Measurements from ENCODE around the gene PMS2.
"Not testable (repeated sequence)": the region's sequence is repeated elsewhere in the genome, so short reads cannot be mapped to it uniquely, and the experiment has no call there.

PMS2 gene

DNA sequence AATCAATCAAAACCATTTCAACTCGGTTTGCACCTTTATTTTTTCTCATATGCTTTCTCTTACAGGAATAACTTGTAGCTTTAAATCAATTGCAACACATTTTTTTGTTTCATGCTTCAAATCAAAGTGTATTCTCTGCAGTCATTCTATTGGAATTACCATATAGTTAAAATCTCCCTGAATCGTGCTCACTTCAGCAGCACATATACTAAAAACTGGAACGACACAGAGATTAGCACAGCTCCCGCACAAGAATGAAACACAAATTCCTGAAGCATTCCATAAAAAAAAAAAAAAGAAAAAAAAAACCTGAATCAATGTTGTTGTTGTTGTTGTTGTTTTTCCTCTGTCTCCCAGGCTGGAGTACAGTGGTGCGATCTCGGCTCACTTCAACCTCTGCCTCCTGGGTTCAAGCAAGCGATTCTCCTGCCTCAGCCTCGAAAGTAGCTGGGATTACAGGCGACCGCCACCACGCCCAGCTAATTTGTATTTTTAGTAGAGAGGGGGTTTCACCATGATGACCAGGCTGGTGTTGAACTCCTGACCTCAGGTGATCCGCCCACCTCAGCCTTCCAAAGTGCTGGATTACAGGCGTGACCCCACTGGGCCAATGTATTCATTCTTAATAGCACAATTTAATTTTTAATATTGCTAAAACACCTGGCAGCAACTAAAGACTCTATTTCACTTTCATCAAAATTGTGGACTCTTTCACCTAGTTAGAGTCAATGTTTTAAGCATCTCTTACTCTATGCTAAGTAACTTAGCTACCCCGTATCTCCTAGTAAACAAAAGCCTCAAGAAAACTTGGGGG is 48.7 kb upstream of the PMS2 start (continued):
- no peak for TF ChIP-seq ZNF423 (tag by site-specific recombination; IDR thresholded peaks at IDR 0.05)
- TF ChIP-seq, protein P1, sequence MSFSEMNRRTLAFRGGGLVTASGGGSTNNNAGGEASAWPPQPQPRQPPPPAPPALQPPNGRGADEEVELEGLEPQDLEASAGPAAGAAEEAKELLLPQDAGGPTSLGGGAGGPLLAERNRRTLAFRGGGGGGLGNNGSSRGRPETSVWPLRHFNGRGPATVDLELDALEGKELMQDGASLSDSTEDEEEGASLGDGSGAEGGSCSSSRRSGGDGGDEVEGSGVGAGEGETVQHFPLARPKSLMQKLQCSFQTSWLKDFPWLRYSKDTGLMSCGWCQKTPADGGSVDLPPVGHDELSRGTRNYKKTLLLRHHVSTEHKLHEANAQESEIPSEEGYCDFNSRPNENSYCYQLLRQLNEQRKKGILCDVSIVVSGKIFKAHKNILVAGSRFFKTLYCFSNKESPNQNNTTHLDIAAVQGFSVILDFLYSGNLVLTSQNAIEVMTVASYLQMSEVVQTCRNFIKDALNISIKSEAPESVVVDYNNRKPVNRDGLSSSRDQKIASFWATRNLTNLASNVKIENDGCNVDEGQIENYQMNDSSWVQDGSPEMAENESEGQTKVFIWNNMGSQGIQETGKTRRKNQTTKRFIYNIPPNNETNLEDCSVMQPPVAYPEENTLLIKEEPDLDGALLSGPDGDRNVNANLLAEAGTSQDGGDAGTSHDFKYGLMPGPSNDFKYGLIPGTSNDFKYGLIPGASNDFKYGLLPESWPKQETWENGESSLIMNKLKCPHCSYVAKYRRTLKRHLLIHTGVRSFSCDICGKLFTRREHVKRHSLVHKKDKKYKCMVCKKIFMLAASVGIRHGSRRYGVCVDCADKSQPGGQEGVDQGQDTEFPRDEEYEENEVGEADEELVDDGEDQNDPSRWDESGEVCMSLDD (tag by site-specific recombination; IDR thresholded peaks at IDR 0.05): no peak
- TF ChIP-seq, protein P2, sequence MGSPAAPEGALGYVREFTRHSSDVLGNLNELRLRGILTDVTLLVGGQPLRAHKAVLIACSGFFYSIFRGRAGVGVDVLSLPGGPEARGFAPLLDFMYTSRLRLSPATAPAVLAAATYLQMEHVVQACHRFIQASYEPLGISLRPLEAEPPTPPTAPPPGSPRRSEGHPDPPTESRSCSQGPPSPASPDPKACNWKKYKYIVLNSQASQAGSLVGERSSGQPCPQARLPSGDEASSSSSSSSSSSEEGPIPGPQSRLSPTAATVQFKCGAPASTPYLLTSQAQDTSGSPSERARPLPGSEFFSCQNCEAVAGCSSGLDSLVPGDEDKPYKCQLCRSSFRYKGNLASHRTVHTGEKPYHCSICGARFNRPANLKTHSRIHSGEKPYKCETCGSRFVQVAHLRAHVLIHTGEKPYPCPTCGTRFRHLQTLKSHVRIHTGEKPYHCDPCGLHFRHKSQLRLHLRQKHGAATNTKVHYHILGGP (tag by site-specific recombination; IDR thresholded peaks at IDR 0.05): no peak
- no peak for TF ChIP-seq ZNF664 (tag by site-specific recombination; IDR thresholded peaks at IDR 0.05)
- TF ChIP-seq ZNF248 (tag by site-specific recombination; IDR thresholded peaks at IDR 0.05): no peak
- peak; percentile 64 for TF ChIP-seq PRDM1 (tag by site-specific recombination; IDR thresholded peaks at IDR 0.05)
- no peak for TF ChIP-seq SP7 (tag by site-specific recombination; IDR thresholded peaks at IDR 0.05)
- 0 out of 2 replicates have a peak, but pooled peaks have one; percentile 25 for TF ChIP-seq EGR2 (tag by site-specific recombination; IDR thresholded peaks at IDR 0.05; ENCODE audit: low read depth)
- no peak for TF ChIP-seq ZNF623 (tag by site-specific recombination; IDR thresholded peaks at IDR 0.05)
- TF ChIP-seq ZNF10 (tag by site-specific recombination; IDR thresholded peaks at IDR 0.05): no peak
- TF ChIP-seq ZNF274 (IDR thresholded peaks at IDR 0.05; ENCODE audit: low read length): no peak
- no peak for TF ChIP-seq ZNF274 (tag by site-specific recombination; IDR thresholded peaks at IDR 0.05; ENCODE audit: borderline replicate concordance)
- TF ChIP-seq ZNF366 (tag by site-specific recombination; conservative IDR thresholded peaks at IDR 0.05): no peak
- TF ChIP-seq KLF16 (tag by site-specific recombination; IDR thresholded peaks at IDR 0.05): 0 out of 2 replicates have a peak, but pooled peaks have one; percentile 34
- no peak for TF ChIP-seq ZBTB20 (tag by site-specific recombination; IDR thresholded peaks at IDR 0.05)
- TF ChIP-seq, protein P3, sequence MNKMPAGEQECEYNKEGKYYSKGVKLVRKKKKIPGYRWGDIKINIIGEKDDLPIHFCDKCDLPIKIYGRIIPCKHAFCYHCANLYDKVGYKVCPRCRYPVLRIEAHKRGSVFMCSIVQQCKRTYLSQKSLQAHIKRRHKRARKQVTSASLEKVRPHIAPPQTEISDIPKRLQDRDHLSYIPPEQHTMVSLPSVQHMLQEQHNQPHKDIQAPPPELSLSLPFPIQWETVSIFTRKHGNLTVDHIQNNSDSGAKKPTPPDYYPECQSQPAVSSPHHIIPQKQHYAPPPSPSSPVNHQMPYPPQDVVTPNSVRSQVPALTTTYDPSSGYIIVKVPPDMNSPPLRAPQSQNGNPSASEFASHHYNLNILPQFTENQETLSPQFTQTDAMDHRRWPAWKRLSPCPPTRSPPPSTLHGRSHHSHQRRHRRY (tag by site-specific recombination; IDR thresholded peaks at IDR 0.05): no peak

DNA sequence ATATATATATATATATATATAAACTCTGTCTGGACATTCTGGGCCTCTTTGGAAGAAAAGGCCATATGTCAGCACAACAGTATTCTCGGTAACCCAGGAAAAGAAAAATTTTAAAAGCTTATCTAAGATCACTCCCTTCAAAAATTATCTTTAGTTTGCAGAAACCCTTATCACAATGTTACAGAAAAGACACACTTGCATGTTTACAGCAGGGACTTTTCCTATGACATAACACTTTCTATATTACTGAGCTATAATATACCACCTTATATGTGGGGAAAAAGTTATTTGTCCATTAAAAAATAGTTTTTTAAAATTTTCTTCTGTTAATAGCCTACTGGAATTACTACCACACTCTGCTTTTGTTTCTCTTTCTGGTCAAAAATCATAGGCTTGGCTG is 47.8 kb upstream of the PMS2 start:
- POLR2A ChIA-PET: interaction anchor here (0.7 kb wide), 3 partner anchors 19 to 91 kb away, joined by 3 to 9 read pairs (median 3); no protein-coding TSS in a partner anchor

DNA sequence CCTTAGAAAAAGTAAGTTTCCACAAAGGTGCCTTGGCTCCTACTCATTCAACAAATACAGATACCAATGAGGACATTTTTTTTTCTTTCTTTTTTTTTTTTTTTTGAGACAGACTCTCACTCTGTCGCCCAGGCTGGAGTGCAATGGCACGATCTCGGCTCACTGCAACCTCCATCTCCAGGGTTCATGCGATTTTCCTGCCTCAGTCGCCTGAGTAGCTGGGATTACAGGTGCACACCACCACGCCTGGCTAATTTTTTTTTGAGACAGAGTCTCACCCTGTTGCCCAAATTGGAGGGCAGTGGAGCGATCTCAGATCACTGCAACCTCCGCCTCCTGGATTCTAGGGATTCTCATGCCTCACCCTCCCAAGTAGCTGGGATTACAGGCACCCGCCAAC is 42.3 kb upstream of the PMS2 start:
- H3K36me3 ChIP-seq (ENCODE audit: control insufficient read depth in 2 of 2, insufficient read depth in 1 of 2, low read length in 2 of 2): peaks cover 50 to 56% of the 10 kb centered on the region in 2 experiments
- H3K4me1 ChIP-seq (ENCODE audit: control insufficient read depth, insufficient read depth, low read length); H3K4me3 ChIP-seq (ENCODE audit: low read depth, low read length); H3K9me3 ChIP-seq (ENCODE audit: control insufficient read depth, insufficient read depth, low read depth, low read length); H3K27ac ChIP-seq (ENCODE audit: extremely low read depth, low read depth, low read length); CTCF ChIA-PET: not testable (repeated sequence)
- POLR2A ChIA-PET: interaction anchor here (0.7 kb wide), 2 partner anchors 12 to 20 kb away, joined by 4 to 5 read pairs; no protein-coding TSS in a partner anchor

More for the DNA sequence above, 47.8 kb upstream of the PMS2 start:
- no peaks in the 10 kb centered on the region for H3K9me3 ChIP-seq (ENCODE audit: control insufficient read depth, insufficient read depth, low read depth, low read length)
- no peak overlapping the region for H3K27ac ChIP-seq (ENCODE audit: extremely low read depth, low read depth, low read length)
- TF ChIP-seq, protein P4, sequence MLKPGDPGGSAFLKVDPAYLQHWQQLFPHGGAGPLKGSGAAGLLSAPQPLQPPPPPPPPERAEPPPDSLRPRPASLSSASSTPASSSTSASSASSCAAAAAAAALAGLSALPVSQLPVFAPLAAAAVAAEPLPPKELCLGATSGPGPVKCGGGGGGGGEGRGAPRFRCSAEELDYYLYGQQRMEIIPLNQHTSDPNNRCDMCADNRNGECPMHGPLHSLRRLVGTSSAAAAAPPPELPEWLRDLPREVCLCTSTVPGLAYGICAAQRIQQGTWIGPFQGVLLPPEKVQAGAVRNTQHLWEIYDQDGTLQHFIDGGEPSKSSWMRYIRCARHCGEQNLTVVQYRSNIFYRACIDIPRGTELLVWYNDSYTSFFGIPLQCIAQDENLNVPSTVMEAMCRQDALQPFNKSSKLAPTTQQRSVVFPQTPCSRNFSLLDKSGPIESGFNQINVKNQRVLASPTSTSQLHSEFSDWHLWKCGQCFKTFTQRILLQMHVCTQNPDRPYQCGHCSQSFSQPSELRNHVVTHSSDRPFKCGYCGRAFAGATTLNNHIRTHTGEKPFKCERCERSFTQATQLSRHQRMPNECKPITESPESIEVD (tag by site-specific recombination; IDR thresholded peaks at IDR 0.05): peak; percentile 80
- TF ChIP-seq, protein P5, sequence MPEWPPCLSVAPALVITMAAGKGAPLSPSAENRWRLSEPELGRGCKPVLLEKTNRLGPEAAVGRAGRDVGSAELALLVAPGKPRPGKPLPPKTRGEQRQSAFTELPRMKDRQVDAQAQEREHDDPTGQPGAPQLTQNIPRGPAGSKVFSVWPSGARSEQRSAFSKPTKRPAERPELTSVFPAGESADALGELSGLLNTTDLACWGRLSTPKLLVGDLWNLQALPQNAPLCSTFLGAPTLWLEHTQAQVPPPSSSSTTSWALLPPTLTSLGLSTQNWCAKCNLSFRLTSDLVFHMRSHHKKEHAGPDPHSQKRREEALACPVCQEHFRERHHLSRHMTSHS (tag by site-specific recombination; IDR thresholded peaks at IDR 0.05): no peak
- CTCF ChIA-PET: interaction anchor here (0.6 to 1.6 kb wide), 3 partner anchors 11 to 60 kb away, joined by 3 to 6 read pairs (median 3); no protein-coding TSS in a partner anchor
- H3K36me3 ChIP-seq (ENCODE audit: control insufficient read depth in 2 of 2, insufficient read depth in 1 of 2, low read length in 2 of 2): peaks cover 17 to 21% of the 10 kb centered on the region in 2 experiments
- H3K4me1 ChIP-seq (ENCODE audit: control insufficient read depth, insufficient read depth, low read length): peaks cover 3% of the 10 kb centered on the region
- H3K4me3 ChIP-seq (ENCODE audit: low read depth, low read length): no peak overlapping the region
